Nephron progenitor cell (in vitro differentiated cells): Measurements from ENCODE around the gene TP63.

Experiments
- DNase-seq: peaks from one replicate; pipeline ENCODE4 v3.0.0; 2021
- H3K27ac Mint-ChIP-seq: 2 replicates; pipeline ENCODE4 v1.8.0; 2021; ENCODE audit warnings: mild to moderate bottlenecking, moderate library complexity, mixed read lengths
- H3K27me3 Mint-ChIP-seq: 2 replicates; pipeline ENCODE4 v1.8.0; 2021; ENCODE audit warnings: mild to moderate bottlenecking, low read depth, mixed read lengths; ENCODE audit not compliant: poor library complexity
- H3K36me3 Mint-ChIP-seq: 2 replicates; pipeline ENCODE4 v1.8.0; 2021; ENCODE audit warnings: low read depth, mixed read lengths
- H3K4me1 Mint-ChIP-seq: 2 replicates; pipeline ENCODE4 v1.8.0; 2021; ENCODE audit warnings: mixed read lengths
- H3K4me3 Mint-ChIP-seq: 2 replicates; pipeline ENCODE4 v1.8.0; 2021; ENCODE audit warnings: mild to moderate bottlenecking, moderate library complexity, mixed read lengths
- H3K9me3 Mint-ChIP-seq: 2 replicates; pipeline ENCODE4 v1.8.0; 2021; ENCODE audit warnings: mild to moderate bottlenecking, moderate library complexity, mixed read lengths
- CTCF ChIP-seq: fragments of 200-600 bp; sonication (generic); IDR thresholded peaks from 2 replicates; pipeline ENCODE4 v1.5.0; 2021; ENCODE audit warnings: antibody characterized with exemption

TP63 gene

GRCh38 chr3:189936201-189936945, 305.2 kb downstream of the TP63 start:
- no peaks in the 10 kb centered on the region for H3K9me3 Mint-ChIP-seq
- H3K4me1 Mint-ChIP-seq: no peaks in the 10 kb centered on the region
- peaks cover 6% of the 10 kb centered on the region for H3K27me3 Mint-ChIP-seq
- H3K4me3 Mint-ChIP-seq: no peak overlapping the region
- no peak for TF ChIP-seq CTCF
- no peak for DNase-seq
- H3K36me3 Mint-ChIP-seq: no peaks in the 10 kb centered on the region
- H3K27ac Mint-ChIP-seq: no peak overlapping the region

- no peak overlapping the region for H3K4me3 Mint-ChIP-seq
- peaks cover 6% of the 10 kb centered on the region for H3K27me3 Mint-ChIP-seq
- no peaks in the 10 kb centered on the region for H3K9me3 Mint-ChIP-seq
- TF ChIP-seq CTCF: no peak
- no peak for DNase-seq
- H3K36me3 Mint-ChIP-seq: no peaks in the 10 kb centered on the region
- H3K27ac Mint-ChIP-seq: no peak overlapping the region
- peaks cover 4% of the 10 kb centered on the region for H3K4me1 Mint-ChIP-seq
Observed at GRCh38 chr3:189937302-189938127, 306.3 kb downstream of the TP63 start.

- no peak overlapping the region for H3K27ac Mint-ChIP-seq
- H3K4me3 Mint-ChIP-seq: no peak overlapping the region
- H3K9me3 Mint-ChIP-seq: no peaks in the 10 kb centered on the region
- DNase-seq: no peak
- peaks cover 8% of the 10 kb centered on the region for H3K27me3 Mint-ChIP-seq
- no peaks in the 10 kb centered on the region for H3K36me3 Mint-ChIP-seq
- peaks cover 5% of the 10 kb centered on the region for H3K4me1 Mint-ChIP-seq
- no peak for TF ChIP-seq CTCF
Observed at GRCh38 chr3:189941125-189941524, 309.9 kb downstream of the TP63 start.

- TF ChIP-seq CTCF: no peak
- Mint-ChIP-seq H3K36me3 (no peaks in the 10 kb centered on the region), H3K27me3 (peaks cover 10% of the 10 kb centered on the region), H3K4me3 (no peak overlapping the region), H3K27ac (no peak overlapping the region), H3K4me1 (peaks cover 11% of the 10 kb centered on the region), H3K9me3 (no peaks in the 10 kb centered on the region)
- DNase-seq: no peak
Observed at GRCh38 chr3:189941679-189942078, 310.5 kb downstream of the TP63 start.

GRCh38 chr3:189942948-189943347, 311.8 kb downstream of the TP63 start:
- Mint-ChIP-seq H3K27ac (no peak overlapping the region), H3K36me3 (no peaks in the 10 kb centered on the region), H3K4me3 (no peak overlapping the region), H3K27me3 (peaks cover 5% of the 10 kb centered on the region), H3K4me1 (peaks cover 20% of the 10 kb centered on the region), H3K9me3 (no peaks in the 10 kb centered on the region)
- TF ChIP-seq CTCF: no peak
- DNase-seq: no peak
